ENCODE results near the gene RTN4R.
"Not testable (repeated sequence)": the region's sequence is repeated elsewhere in the genome, so short reads cannot be mapped to it uniquely, and the experiment has no call there.

Gene RTN4R

GRCh38 chr22:20273758-20274181 lies 5.7 kb upstream of the RTN4R start:
- no peak overlapping the region for H3K4me3 ChIP-seq (ENCODE audit: low read depth, low read length)
- TF ChIP-seq CTCF (IDR thresholded peaks at IDR 0.05; ENCODE audit: low read depth, low read length), result no peak

DNA sequence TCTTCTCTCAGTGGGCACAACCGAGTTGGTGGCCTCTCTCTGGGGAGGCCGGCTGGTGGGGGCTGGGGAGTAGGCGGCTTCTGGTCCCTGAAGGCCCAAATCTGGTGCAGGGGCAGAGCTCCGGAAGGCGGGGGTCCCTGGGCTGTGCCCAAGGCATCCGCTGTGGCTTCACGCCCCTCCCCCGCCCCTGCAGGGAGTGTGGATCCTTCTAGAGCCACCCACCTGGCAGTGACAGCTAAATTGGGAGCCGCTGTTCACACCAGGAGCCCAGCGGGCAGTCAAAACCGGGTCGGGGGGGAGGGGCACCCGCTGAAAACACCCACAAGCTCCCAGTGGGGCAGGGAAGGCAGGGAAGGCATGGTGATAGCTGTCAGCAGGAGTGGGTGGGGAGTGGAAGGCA lies 4.6 kb upstream of the RTN4R start:
- no peak for TF ChIP-seq CTCF (IDR thresholded peaks at IDR 0.05; ENCODE audit: low read depth, low read length)
- H3K4me3 ChIP-seq (ENCODE audit: low read depth, low read length), result no peak overlapping the region

DNA sequence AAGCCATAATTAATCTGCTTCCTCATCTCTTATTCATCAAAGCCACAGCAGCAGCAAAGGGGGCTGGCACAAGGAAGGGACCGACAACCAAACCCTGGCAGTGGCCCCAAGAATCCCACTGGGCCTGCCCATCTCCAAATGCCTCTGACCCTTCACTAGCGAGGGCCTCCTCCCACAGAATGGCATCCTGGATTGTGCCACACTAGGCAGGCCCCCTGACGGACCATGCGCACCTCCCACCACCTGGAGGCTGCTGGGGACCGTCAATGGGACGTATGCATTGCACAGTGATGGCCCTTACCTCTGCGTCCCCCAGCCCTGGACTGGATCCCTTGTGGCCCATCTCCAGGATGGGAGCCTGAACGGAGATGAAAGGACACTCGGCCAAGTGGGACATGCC lies 4.1 kb upstream of the RTN4R start:
- no peak overlapping the region for H3K4me3 ChIP-seq (ENCODE audit: low read depth, low read length)
- no peak for TF ChIP-seq CTCF (IDR thresholded peaks at IDR 0.05; ENCODE audit: low read depth, low read length)

GRCh38 chr22:20271114-20271994 lies 3.2 kb upstream of the RTN4R start:
- H3K4me3 ChIP-seq (ENCODE audit: low read depth, low read length), result no peak overlapping the region
- no peak for TF ChIP-seq CTCF (IDR thresholded peaks at IDR 0.05; ENCODE audit: low read depth, low read length)

- H3K4me3 ChIP-seq (ENCODE audit: low read depth, low read length), result not testable (repeated sequence)
These were observed 2.3 kb upstream of the RTN4R start for GRCh38 chr22:20270190-20271113.

GRCh38 chr22:20269673-20270072 lies 1.6 kb upstream of the RTN4R start:
- H3K4me3 ChIP-seq (ENCODE audit: low read depth, low read length), result not testable (repeated sequence)

DNA sequence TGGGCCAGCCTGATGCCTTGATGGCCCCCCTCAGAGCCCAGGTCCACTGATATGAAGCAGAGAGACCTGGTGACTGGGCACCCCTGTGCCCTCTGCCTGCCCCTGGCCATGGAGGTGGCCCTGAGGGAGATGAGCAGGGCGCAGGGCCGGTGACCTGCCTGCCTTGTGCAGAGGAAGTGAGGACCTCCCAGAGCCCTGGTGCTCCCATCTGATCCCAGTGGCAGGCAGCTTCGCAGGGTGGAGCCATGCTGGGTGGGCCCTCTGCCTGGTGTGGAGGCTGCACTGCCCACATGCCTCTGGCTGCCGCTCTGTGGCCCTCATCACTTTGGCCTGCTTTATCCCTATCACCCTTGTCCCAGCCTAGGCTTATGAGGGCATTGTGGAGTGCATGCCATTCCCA lies 1.1 kb upstream of the RTN4R start:
- H3K4me3 ChIP-seq (ENCODE audit: low read depth, low read length), result not testable (repeated sequence)

GRCh38 chr22:20267441-20268278 lies 458 bp downstream of the RTN4R start:
- H3K4me3 ChIP-seq (ENCODE audit: low read depth, low read length), result no peak overlapping the region

GRCh38 chr22:20266667-20267440 lies 1.3 kb downstream of the RTN4R start:
- H3K4me3 ChIP-seq (ENCODE audit: low read depth, low read length), result not testable (repeated sequence)

More at GRCh38 chr22:20267441-20268278, 458 bp downstream of the RTN4R start:
- no peak for TF ChIP-seq CTCF (IDR thresholded peaks at IDR 0.05; ENCODE audit: low read depth, low read length)

GRCh38 chr22:20265772-20266666 lies 2.1 kb downstream of the RTN4R start:
- H3K4me3 ChIP-seq (ENCODE audit: low read depth, low read length), result not testable (repeated sequence)
